ENCODE data around the gene UNC5CL.

Gene UNC5CL

GRCh38 chr6:41042226-41043055 lies 3.4 kb upstream of the UNC5CL start, which contains the start of gene TSPO2:
TSS of gene TSPO2 (plus strand) at chr6:41042467. CDS start at chr6:41042986, 519 bp downstream.
- DNase-seq (ENCODE audit: low read depth, low spot score), result no peak
- H3K4me3 ChIP-seq (ENCODE audit: low read length), result no peak within 1 kb of the TSS

GRCh38 chr6:41040940-41041536 lies 2.0 kb upstream of the UNC5CL start:
- H3K4me3 ChIP-seq (ENCODE audit: low read length), result no peak overlapping the region
- DNase-seq (ENCODE audit: low read depth, low spot score), result no peak

DNA sequence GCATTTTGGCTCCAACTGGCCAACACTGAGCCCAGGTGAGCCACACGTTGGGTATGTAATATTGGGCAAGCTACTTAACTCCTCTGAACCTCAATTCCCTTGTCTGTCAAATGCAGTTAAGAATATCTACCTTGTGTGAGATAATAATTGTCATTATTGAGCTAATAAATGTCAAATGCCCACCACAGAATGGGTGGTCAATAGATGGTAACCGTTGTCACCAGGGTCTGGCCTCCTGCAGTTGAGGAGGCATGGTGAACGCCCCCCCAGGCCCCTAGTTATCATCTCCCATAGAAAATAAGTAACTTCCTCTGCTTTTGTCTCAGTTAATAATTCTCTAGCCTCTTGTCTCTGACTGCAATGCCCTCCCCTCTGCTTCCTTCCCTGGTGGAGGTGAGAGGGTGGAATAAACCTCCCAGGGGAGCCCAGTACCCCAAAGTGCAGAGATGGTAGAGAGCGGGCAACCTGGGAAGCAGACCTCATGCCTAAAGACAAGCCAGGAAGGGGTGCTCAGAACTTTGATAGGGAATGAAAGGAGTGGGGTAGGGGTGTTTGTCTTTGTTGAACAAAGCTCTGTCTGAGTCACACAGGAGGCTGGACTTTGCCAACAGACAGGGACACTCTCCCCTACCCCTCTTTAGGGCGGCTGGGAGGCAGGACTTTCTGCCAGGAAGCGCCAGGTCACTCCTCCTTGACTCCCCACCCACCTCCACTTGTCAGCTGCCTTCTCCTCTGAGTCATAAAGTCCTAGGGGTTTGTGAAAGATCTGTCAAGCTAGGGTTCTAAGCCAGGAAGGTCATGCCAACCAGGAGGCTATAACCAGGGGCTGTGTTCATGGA lies 1.3 kb upstream of the UNC5CL start:
- DNase-seq (ENCODE audit: low read depth, low spot score), result no peak
- H3K4me3 ChIP-seq (ENCODE audit: low read length), result no peak overlapping the region

DNA sequence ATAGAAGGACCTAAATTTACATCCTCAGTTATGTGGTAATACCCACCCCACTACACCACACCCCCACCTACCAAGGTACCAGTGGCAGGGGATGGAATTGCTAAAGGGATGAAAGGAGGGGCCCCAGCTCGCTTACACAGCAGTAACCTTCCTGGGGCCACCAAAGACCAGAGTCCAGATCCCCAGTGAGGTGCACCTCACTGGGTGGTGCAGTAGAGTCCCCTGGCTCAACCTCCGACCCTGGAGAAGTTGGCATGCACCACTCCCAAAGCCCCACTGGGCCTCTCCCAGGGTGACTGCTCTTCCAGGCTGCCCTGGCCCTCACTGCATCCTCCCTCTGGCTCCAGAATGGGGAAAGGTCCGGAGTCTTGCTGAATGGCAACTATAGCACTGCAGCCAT lies 816 bp downstream of the UNC5CL start:
- H3K4me3 ChIP-seq (ENCODE audit: low read length), result no peak overlapping the region
- DNase-seq (ENCODE audit: low read depth, low spot score), result no peak

DNA sequence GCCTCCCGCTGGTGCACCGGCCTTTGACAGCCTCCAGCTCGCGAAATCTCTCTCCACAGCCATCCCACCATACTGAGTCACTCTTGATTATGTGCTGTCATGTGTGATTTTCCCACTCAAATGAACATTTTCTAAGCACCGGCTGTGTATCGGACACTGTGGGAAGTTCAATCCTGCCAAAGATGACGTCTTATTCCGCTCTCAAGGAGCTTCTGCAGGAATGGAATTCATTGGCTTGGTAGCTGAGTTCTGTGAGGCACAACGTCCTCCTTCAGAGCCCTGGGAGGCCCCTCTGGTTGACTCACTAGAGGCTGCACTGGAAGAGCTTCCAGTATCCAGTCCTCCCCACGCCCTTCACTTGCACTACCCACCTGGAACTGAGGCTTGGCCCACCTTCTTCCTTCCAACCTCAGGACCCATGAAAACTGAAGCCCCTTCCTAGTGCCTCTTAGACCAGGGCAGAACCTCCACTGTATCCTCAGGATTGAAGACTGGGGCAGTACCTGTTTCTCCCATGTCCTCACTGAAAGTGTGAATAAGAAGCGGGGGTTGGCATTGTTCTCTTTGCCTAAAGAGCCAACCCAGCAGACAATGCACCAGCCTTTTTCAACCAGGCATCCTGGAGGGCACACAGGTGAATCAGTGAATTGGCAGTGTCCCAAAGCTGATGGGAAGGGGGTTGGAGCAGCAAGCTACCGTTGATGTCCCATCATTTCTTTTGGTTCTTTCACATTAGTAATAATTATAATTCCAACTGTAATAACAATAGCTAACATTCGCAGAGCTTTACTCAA lies 1.7 kb downstream of the UNC5CL start:
- H3K4me3 ChIP-seq (ENCODE audit: low read length), result no peak overlapping the region
- DNase-seq (ENCODE audit: low read depth, low spot score), result no peak

DNA sequence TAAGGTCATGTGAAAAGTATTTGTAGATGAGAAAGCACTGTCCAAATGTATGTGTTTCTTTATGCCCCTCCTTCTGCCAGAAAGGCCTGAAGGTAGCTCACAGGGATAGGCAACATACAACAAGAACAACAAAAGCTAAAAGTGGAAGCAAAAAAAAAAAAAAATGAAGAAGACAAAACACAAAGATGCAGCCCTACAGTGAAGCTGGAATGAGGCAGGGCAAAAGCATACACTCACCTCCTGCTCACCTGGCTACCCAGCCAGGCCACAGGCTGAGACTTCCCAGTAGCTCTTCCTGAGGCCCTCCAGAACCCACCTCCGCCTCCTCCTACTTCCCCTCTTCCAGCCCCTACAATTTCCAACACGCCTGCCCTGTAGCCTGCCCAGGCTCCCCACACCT lies 2.4 kb downstream of the UNC5CL start:
- no peak for DNase-seq (ENCODE audit: low read depth, low spot score)
- no peak overlapping the region for H3K4me3 ChIP-seq (ENCODE audit: low read length)

- H3K4me3 ChIP-seq (ENCODE audit: low read length), result no peak overlapping the region
- no peak for DNase-seq (ENCODE audit: low read depth, low spot score)
Measured at GRCh38 chr6:41036186-41036585, 2.8 kb downstream of the UNC5CL start.

DNA sequence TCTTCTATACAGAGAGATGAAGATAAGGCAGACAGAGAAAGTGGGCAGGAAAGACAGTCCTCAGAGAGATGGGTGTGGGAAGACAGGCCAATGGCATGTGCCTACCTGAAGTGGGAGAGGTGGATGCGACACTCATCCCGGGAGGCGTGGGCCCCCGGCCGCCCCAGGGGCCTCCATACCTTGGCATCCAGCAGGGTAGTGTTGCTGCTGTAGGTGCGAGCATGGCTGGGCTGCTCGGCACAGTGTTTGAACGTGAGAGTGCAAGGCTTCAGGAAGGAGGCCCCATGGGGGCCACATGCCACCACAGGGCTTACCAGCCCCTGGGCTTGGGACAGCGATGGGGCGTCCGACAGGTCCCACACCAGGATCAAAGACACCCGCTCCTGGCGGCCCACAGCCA lies 5.2 kb downstream of the UNC5CL start:
- H3K4me3 ChIP-seq (ENCODE audit: low read length), result no peak overlapping the region
- no peak for DNase-seq (ENCODE audit: low read depth, low spot score)

GRCh38 chr6:41032830-41033229 lies 6.2 kb downstream of the UNC5CL start:
- no peak overlapping the region for H3K4me3 ChIP-seq (ENCODE audit: low read length)
- DNase-seq (ENCODE audit: low read depth, low spot score), result no peak

DNA sequence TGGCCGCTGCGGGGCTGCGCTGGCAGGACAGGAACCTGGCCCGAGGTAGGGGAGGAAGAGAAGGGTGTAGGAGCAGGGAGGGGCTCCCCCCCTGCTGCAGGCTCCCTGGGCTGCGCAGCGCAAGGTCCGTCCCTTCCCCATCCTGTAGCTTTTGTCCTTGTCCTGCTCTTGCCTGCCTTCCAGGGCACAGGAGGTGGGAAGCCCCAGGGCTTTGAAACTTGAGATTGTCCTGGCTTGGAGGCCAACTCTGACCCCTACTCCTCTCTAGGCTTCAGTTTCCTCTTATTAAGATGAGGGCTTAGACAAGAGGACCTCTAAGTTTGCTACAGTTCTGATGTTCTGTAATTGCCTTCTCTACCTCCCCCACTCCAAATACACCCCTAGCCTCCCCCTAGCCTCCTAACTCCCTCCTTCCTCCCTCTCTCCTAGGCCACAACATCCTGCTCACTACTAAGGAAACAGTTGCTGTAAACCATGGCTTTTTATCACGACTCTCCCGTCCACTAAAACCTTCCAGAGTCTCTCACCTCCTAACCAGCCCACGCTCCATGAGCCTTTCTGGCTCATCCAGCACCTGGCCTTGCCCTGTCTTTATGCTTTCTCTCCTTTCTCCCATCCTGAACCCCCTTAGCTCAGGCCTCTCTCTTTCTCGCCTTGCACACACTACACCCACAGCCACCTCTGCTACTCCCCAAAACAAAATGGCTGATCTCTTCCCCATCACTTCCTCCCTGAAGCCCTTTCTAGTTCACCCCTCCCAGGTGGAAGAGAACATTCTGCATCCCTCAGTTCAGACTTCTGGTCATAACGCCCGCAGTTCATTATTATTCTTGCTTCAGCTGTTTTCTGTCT lies 10.2 kb downstream of the UNC5CL start:
- peak; percentile 67 for DNase-seq (ENCODE audit: low read depth, low spot score)
- H3K4me3 ChIP-seq (ENCODE audit: low read length), result peak overlapping the region; percentile 77

DNA sequence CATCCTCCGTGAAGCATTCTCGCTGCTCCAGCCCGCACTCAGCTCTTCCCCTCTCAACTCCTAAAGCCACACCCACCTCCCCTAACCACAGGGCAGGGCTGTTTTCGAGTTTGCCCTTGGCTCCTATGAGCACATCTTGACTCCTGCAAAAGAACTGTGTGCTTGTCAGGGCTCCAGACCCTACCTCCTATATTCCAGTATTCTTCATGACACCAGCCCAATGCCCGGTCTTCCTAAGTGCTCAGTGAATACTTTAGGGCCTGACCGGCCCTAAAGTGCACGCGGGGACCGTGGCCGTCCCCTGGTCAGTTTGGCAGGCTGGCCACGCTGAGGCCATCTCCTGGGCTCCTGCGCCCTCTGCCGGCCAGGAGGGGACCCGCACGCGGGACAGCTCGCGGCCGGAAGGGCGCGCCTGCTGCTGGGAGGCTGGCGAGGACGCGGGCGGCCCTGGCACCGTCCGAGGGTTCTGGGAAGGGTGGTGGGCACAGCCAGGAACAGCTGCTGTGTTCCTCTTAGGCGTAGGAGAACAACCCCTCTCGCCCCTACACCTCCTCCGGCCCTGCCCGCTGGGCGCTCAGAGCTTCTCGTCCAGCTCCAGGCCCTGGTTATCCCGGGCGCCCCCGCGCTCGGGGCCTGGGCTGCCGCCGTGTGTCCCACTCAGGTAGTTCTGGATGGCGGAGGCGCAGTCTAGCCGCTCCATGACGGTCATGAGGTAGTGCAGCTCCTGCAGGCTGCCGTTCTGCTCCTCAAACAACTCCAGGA lies 11.0 kb downstream of the UNC5CL start:
- peak overlapping the region; percentile 77 for H3K4me3 ChIP-seq (ENCODE audit: low read length)
- DNase-seq (ENCODE audit: low read depth, low spot score), result peak; percentile 96

GRCh38 chr6:41027241-41027640 lies 11.8 kb downstream of the UNC5CL start:
- DNase-seq (ENCODE audit: low read depth, low spot score), result peak; percentile 51
- H3K4me3 ChIP-seq (ENCODE audit: low read length), result peak overlapping the region; percentile 77

GRCh38 chr6:41025966-41026530 lies 13.0 kb downstream of the UNC5CL start:
- no peak for DNase-seq (ENCODE audit: low read depth, low spot score)
- H3K4me3 ChIP-seq (ENCODE audit: low read length), result no peak overlapping the region

DNA sequence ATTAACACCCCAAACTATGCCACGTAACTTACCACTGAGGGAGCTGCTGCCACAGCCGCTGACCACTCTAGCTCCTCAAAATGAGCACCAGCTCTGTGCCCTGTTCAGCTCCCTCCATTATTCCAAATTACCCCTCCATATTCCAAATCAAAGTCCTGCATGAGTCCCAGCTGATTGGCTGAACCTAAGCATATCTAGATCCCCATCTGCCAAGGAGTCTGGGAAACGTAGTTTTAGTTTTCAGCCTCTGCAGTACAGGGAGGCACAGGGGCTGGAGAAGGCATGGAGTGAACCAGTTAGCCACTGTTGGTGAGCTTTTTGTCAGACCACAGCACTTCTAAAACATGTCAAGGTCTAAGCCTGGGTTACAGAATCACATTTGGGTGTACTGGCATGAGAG lies 15.9 kb downstream of the UNC5CL start:
- no peak overlapping the region for H3K4me3 ChIP-seq (ENCODE audit: low read length)
- DNase-seq (ENCODE audit: low read depth, low spot score), result no peak

DNA sequence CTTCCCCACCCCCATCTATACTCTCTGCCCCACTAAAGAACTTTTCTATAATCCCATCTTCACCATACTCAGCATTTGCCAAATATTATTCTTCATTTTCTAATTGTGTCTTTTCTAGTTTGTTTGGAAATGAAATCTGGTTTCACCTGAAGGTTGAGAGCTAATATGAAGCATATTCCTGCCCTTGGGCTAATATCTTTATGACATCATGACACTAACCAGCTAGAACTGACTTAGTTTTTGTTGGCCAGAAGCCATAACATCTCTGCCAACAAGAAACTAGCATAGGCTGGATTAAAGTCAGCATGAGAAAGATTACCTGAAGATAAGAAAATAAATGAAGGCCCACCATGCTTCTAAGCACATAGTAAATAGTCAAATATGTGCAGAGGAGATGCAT lies 16.7 kb downstream of the UNC5CL start:
- no peak for DNase-seq (ENCODE audit: low read depth, low spot score)
- H3K4me3 ChIP-seq (ENCODE audit: low read length), result no peak overlapping the region

DNA sequence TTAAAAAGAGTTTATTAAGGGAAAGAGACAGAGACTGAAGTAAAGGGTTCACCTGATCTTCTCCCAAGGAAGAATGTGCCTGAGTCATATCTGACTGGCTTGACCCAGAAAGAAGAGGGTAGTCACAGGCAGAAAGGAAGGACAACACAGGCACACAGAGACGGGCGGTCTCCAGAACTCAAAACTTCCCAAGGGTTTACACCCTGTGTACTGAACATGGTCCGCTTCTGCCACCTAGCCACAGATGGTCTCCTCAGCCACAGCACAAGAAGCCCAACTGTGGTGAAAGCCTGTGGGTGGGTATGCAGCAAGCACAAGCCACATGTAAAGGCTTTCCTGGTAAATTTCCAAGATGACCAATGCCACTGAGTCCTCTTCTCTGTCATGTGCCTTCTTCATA lies 17.2 kb downstream of the UNC5CL start:
- DNase-seq (ENCODE audit: low read depth, low spot score), result no peak
- no peak overlapping the region for H3K4me3 ChIP-seq (ENCODE audit: low read length)

GRCh38 chr6:41017663-41018062 lies 21.4 kb downstream of the UNC5CL start:
- no peak for DNase-seq (ENCODE audit: low read depth, low spot score)
- H3K4me3 ChIP-seq (ENCODE audit: low read length), result no peak overlapping the region

Measured in Jurkat, Clone E6-1 (cell line).